C4-2B (cell line): ENCODE measurements around the gene SH3BGRL2.
A peak's percentile ranks its signal among the peaks of the same experiment; 100 is the strongest.

ENCODE experiments used
- H3K27ac ChIP-seq: fragments of 450-650 bp; 2 replicates; pipeline ENCODE4 v1.5.1; 2017
- ZFX ChIP-seq: fragments of 450-650 bp; IDR thresholded peaks from 2 replicates; pipeline ENCODE4 v1.6.1; 2017
- TF ChIP-seq, protein P1 (sequence below): fragments of 450-650 bp; conservative IDR thresholded peaks from 2 replicates; pipeline ENCODE4 v1.5.1; 2017; ENCODE audit warnings: mild to moderate bottlenecking

The SH3BGRL2 gene

DNA sequence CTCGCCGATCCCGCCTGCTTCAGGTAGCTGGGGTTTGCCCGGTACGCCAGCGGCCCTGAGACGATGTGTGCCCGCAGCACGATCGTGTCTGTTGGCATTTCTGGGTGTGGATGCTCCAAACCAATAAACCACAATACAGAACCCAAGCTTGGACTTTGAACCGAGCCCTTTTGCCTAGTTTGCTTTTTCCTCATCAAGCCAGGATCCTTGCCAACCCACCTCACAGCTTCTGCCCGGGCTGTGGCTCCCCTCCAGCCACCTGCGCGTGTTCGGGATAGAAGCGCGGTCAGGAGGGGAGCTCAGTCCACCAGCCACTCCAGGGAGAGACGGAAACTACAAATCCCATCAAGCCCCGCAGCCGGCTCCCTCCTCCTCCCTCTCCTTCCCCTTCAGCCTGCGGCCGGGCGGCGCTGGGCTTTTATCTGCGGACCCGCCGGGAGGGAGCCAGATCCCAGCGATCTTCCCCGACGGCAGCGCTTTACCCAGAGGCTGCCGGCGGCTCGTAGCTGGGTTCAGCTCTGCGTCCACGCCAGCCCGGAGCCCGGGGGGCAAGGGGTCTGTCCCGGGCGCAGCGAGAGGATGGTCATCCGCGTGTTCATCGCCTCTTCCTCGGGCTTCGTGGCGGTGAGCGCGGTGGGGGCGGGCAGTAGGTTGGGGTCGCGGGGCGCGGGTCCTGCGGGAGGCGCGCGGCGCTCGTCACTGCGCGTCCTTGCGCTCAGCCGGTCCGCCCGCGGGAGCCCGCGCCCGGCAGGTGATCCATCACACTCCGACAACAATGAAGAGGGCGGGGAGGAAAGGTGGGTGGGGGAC, at the start of gene SH3BGRL2:
Gene SH3BGRL2 (plus strand): TSS at position 447 of the 810 bp plus-strand sequence. CDS start 133 bp downstream, at position 580.
- no peak within 1 kb of the TSS; the same call in 1 of the 2 replicates for H3K27ac ChIP-seq
- TF ChIP-seq, protein P1, sequence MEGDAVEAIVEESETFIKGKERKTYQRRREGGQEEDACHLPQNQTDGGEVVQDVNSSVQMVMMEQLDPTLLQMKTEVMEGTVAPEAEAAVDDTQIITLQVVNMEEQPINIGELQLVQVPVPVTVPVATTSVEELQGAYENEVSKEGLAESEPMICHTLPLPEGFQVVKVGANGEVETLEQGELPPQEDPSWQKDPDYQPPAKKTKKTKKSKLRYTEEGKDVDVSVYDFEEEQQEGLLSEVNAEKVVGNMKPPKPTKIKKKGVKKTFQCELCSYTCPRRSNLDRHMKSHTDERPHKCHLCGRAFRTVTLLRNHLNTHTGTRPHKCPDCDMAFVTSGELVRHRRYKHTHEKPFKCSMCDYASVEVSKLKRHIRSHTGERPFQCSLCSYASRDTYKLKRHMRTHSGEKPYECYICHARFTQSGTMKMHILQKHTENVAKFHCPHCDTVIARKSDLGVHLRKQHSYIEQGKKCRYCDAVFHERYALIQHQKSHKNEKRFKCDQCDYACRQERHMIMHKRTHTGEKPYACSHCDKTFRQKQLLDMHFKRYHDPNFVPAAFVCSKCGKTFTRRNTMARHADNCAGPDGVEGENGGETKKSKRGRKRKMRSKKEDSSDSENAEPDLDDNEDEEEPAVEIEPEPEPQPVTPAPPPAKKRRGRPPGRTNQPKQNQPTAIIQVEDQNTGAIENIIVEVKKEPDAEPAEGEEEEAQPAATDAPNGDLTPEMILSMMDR = no peak
- TF ChIP-seq ZFX = no peak

DNA sequence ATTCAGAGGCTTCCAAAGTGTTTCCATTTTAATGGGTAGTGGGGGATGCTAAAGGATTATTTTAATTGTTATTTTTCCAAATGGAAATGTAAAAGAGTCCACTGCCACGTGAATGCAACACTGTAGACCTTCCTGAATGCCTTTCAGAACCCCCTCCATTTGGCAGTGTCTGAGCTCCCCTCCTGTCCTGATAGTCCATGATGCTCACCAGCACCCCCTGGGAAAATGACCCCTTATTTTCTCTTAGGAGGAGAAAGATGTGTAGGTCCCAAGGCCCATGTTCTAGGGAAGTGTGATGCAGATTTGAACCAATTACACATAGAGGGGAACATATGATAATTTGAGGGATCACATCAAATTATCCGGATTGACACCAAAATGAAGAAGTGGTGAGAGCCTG, 46.8 kb upstream of the SH3BGRL2 start:
- H3K27ac ChIP-seq = no peak overlapping the region
- no peak for TF ChIP-seq ZFX
- TF ChIP-seq, protein P1 = no peak

DNA sequence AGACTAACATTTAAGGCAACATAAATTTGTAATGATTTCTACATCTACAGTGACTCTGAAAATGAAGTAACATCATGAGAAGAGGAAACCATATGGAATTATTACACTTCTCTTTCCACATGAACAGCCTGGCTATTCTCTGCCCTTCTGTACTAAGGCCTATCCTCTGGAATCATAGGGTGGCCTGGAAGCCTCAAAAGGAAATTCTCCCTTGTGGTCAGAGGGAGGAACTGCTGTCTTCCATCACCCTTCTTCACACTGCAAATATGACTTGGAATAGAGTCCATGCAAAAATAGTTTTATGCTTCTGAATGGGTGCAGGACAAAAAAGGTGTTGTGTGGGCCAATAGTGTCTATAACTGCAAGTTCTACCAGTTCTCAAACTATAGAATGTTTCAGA, 44.6 kb upstream of the SH3BGRL2 start:
- TF ChIP-seq, protein P1 = peak; percentile 52
- no peak for TF ChIP-seq ZFX
- H3K27ac ChIP-seq = no peak overlapping the region

DNA sequence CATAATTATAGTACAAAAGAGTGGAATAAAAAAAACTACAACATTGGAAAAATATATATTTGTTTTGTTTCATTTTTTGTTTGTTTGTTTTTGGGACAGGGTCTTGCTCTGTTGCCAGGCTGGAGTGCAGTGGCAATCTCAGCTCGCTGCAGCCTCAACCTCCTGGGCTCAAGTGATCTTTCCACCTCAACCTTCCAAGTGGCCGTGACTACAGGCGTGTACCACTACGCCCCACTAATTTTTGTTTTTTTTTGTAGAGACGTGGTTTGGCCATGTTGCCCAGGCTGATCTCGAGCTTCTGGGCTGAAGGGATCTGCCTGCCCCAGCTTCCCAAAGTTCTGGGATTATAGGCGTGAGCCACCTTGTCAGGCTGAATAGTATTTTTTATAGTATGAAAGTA, 41.4 kb upstream of the SH3BGRL2 start:
- H3K27ac ChIP-seq = no peak overlapping the region
- TF ChIP-seq ZFX = no peak
- TF ChIP-seq, protein P1 = no peak

DNA sequence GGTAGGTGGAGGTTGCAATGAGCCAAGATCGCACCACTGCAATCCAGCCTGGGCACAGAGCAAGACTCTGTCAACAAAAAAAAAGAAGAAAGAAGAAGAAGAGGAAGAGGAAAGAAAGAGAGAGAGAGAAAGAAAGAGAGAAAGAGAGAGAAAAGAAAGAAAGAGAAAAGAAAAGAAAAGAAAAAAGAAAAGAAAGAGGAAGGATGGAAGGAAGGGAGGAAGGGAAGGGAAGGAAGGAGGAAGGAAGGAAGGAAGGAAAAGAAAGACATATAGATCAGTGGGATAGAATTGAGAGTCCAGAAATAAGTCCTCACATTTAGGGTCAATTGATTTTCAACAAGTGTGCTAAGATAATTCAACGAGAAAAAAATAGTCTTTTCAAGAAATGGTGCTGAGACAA, 34.0 kb upstream of the SH3BGRL2 start:
- TF ChIP-seq, protein P1 = no peak
- no peak for TF ChIP-seq ZFX
- no peak overlapping the region for H3K27ac ChIP-seq

DNA sequence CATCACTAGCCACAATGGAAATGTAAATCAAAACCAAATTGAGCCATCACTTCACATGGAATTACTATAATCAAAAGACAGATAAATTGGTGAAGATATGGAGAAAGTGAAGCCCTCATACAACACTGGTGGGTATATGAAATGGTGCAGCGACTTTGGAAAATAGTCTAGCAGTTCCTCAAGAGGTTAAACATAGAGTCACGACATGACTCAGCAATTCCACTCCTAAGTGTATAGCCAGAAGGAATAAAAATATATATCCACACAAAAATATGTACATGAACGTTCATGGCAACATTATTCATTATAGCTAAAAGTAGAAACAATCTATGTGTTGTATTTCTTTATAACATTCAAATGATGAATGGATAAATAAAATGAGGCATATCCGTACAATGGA, 33.1 kb upstream of the SH3BGRL2 start:
- TF ChIP-seq ZFX = no peak
- TF ChIP-seq, protein P1 = no peak
- no peak overlapping the region for H3K27ac ChIP-seq

DNA sequence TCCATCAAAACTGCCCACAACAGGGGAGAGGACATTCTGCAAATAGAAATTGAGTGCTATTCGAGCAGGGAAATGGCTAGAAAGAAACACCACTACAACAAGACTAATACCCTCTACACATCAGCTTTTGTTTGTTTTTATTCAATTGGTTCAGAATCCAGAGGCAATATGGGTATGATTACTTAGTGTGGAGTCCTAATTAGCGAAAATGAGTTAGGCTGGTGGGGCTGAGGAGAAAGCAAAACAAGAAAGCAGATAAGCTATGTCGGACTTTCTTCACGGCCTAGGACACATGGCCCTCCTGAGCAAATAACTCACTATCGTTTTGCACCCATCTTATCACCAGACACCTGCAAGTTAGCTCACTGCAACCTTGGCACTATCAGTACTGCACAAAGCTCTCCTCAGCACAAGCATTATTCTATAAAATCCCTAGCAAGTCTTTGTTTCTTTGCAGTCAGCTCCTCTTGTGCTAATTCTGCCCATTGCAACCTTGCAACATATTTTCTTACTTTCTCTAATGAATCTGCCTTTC, 31.3 kb upstream of the SH3BGRL2 start:
- TF ChIP-seq ZFX = no peak
- TF ChIP-seq, protein P1 = no peak
- H3K27ac ChIP-seq = peak overlapping the region; percentile 58; the same call in 1 of the 2 replicates
